ENCODE results near the gene ADPGK. TPM values are rescaled to one million over a fixed set of nuclear protein-coding genes. Genes with fewer than 3 reads are reported as not detected.

Gene ADPGK
- total RNA-seq, 1 donor, result 57.9 TPM

DNA sequence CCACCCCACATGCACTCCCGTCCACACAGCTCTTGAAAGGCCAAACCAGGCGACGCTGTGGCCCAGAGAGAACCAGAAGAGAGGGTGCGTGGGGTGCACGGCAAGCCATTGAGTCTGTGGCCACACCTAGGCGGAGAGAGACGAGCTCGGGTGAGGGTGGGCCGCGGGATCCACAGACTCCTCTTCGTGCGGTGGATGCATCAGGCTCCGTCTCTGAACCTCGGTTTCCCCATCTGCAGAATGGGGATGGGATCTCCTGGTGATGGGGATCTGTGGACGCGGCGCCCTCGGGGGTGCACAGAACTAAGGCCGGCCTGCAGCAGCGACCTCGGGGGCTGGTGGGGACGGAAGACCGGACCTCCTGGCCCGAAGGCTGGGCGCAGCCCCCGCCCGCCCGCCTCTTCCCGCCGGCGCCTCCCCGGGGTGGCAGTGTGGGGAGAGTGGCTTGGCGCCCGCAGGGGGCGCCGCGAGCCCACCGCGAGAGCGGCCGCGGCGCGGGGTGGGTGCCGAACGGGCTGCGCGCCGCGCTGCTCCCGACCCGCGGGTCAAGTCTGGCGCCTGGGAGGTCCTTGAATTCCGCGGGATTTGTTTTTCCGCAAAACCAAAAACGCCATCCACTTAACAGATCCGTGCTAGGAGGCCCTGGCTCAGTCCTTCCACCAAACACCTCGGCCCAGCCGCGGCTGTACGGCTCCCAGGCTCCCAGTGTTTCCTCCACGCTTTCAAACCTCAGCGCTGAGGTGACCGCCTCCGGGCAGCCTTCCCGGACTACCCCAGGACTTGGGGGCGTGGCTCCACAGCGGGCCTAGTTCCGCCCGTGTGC, 13.2 kb upstream of the ADPGK start:
- no peaks in the 10 kb centered on the region for H3K79me2 ChIP-seq (ENCODE audit: insufficient read depth, low read length)
- peak overlapping the region; percentile 97 for H2AFZ ChIP-seq (ENCODE audit: low read length)
- H3K9me3 ChIP-seq (ENCODE audit: low read depth, low read length), result no peaks in the 10 kb centered on the region
- H3K27ac ChIP-seq (ENCODE audit: low read depth, low read length), result no peak overlapping the region
- peaks cover 9% of the 10 kb centered on the region for H3K4me1 ChIP-seq (ENCODE audit: insufficient read depth, low read length)
- peak; percentile 94 for DNase-seq (ENCODE audit: insufficient read length, low spot score, missing footprints)
- peak overlapping the region; percentile 77 for H3K4me3 ChIP-seq (ENCODE audit: insufficient read depth, low read length)
- no peaks in the 10 kb centered on the region for H3K27me3 ChIP-seq (ENCODE audit: insufficient read depth, low read length)
- no peaks in the 10 kb centered on the region for H3K36me3 ChIP-seq (ENCODE audit: insufficient read depth, low read length)
- H3K4me2 ChIP-seq (ENCODE audit: insufficient read depth, low read length), result peak overlapping the region; percentile 88
- TF ChIP-seq, protein P1, sequence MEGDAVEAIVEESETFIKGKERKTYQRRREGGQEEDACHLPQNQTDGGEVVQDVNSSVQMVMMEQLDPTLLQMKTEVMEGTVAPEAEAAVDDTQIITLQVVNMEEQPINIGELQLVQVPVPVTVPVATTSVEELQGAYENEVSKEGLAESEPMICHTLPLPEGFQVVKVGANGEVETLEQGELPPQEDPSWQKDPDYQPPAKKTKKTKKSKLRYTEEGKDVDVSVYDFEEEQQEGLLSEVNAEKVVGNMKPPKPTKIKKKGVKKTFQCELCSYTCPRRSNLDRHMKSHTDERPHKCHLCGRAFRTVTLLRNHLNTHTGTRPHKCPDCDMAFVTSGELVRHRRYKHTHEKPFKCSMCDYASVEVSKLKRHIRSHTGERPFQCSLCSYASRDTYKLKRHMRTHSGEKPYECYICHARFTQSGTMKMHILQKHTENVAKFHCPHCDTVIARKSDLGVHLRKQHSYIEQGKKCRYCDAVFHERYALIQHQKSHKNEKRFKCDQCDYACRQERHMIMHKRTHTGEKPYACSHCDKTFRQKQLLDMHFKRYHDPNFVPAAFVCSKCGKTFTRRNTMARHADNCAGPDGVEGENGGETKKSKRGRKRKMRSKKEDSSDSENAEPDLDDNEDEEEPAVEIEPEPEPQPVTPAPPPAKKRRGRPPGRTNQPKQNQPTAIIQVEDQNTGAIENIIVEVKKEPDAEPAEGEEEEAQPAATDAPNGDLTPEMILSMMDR (IDR thresholded peaks at IDR 0.05; ENCODE audit: extremely low read depth, low read depth, low read length), result peak; percentile 33
- no peaks in the 10 kb centered on the region for H4K20me1 ChIP-seq (ENCODE audit: insufficient read depth, low read length)

DNA sequence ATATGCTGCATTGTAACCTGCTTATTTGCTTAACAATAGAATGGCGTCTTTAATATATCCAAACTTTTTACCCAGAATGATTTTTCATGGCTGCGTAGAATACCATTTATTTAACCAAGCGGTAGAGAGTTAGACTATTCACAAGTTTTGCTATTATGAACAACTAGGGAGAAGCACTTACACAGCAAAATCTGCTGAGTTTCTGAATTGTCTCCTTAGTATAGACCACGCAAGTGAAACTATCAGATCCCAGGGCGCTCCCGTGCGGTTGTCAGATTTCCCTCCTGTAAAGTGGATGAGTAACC, 12.6 kb upstream of the ADPGK start:
- peaks cover 8% of the 10 kb centered on the region for H3K4me1 ChIP-seq (ENCODE audit: insufficient read depth, low read length)
- peak overlapping the region; percentile 88 for H3K4me2 ChIP-seq (ENCODE audit: insufficient read depth, low read length)
- H3K79me2 ChIP-seq (ENCODE audit: insufficient read depth, low read length), result no peaks in the 10 kb centered on the region
- peak overlapping the region; percentile 77 for H3K4me3 ChIP-seq (ENCODE audit: insufficient read depth, low read length)
- TF ChIP-seq, protein P1 (IDR thresholded peaks at IDR 0.05; ENCODE audit: extremely low read depth, low read depth, low read length), result no peak
- H3K27ac ChIP-seq (ENCODE audit: low read depth, low read length), result no peak overlapping the region
- DNase-seq (ENCODE audit: insufficient read length, low spot score, missing footprints), result no peak
- no peaks in the 10 kb centered on the region for H3K36me3 ChIP-seq (ENCODE audit: insufficient read depth, low read length)
- H4K20me1 ChIP-seq (ENCODE audit: insufficient read depth, low read length), result no peaks in the 10 kb centered on the region
- H3K9me3 ChIP-seq (ENCODE audit: low read depth, low read length), result no peaks in the 10 kb centered on the region
- H2AFZ ChIP-seq (ENCODE audit: low read length), result peak overlapping the region; percentile 97
- no peaks in the 10 kb centered on the region for H3K27me3 ChIP-seq (ENCODE audit: insufficient read depth, low read length)

- H3K27me3 ChIP-seq (ENCODE audit: insufficient read depth, low read length), result no peaks in the 10 kb centered on the region
- H3K27ac ChIP-seq (ENCODE audit: low read depth, low read length), result no peak overlapping the region
- no peak for DNase-seq (ENCODE audit: insufficient read length, low spot score, missing footprints)
- no peaks in the 10 kb centered on the region for H3K79me2 ChIP-seq (ENCODE audit: insufficient read depth, low read length)
- H3K9me3 ChIP-seq (ENCODE audit: low read depth, low read length), result no peaks in the 10 kb centered on the region
- H3K4me3 ChIP-seq (ENCODE audit: insufficient read depth, low read length), result no peak overlapping the region
- H3K4me1 ChIP-seq (ENCODE audit: insufficient read depth, low read length), result peaks cover 17% of the 10 kb centered on the region
- no peak overlapping the region for H2AFZ ChIP-seq (ENCODE audit: low read length)
- TF ChIP-seq, protein P1 (IDR thresholded peaks at IDR 0.05; ENCODE audit: extremely low read depth, low read depth, low read length), result no peak
- no peaks in the 10 kb centered on the region for H3K36me3 ChIP-seq (ENCODE audit: insufficient read depth, low read length)
- H4K20me1 ChIP-seq (ENCODE audit: insufficient read depth, low read length), result no peaks in the 10 kb centered on the region
- no peak overlapping the region for H3K4me2 ChIP-seq (ENCODE audit: insufficient read depth, low read length)
Measured at GRCh38 chr15:72793766-72794660, 10.5 kb upstream of the ADPGK start.

GRCh38 chr15:72792431-72792830, 8.9 kb upstream of the ADPGK start:
- TF ChIP-seq, protein P1 (IDR thresholded peaks at IDR 0.05; ENCODE audit: extremely low read depth, low read depth, low read length), result no peak
- H4K20me1 ChIP-seq (ENCODE audit: insufficient read depth, low read length), result no peaks in the 10 kb centered on the region
- peaks cover 17% of the 10 kb centered on the region for H3K4me1 ChIP-seq (ENCODE audit: insufficient read depth, low read length)
- DNase-seq (ENCODE audit: insufficient read length, low spot score, missing footprints), result no peak
- H2AFZ ChIP-seq (ENCODE audit: low read length), result no peak overlapping the region
- H3K4me2 ChIP-seq (ENCODE audit: insufficient read depth, low read length), result no peak overlapping the region
- no peak overlapping the region for H3K4me3 ChIP-seq (ENCODE audit: insufficient read depth, low read length)
- H3K79me2 ChIP-seq (ENCODE audit: insufficient read depth, low read length), result no peaks in the 10 kb centered on the region
- H3K27me3 ChIP-seq (ENCODE audit: insufficient read depth, low read length), result no peaks in the 10 kb centered on the region
- H3K9me3 ChIP-seq (ENCODE audit: low read depth, low read length), result no peaks in the 10 kb centered on the region
- H3K27ac ChIP-seq (ENCODE audit: low read depth, low read length), result no peak overlapping the region
- H3K36me3 ChIP-seq (ENCODE audit: insufficient read depth, low read length), result no peaks in the 10 kb centered on the region
